Activated T-helper 9 cell treated with anti-CD3 and anti-CD28 coated beads, Interleukin-2, amount 50 U/mL, for 16 hours (primary cell): ENCODE measurements around the gene HAAO.
A peak's percentile ranks its signal among the peaks of the same experiment; 100 is the strongest.

Source experiments
- DNase-seq: peaks from one replicate; pipeline ENCODE4 v3.0.0-alpha.2; 2020; ENCODE audit warnings: low read depth

HAAO gene

GRCh38 chr2:42813763-42814162, 21.4 kb upstream of the HAAO start:
- no peak for DNase-seq

DNA sequence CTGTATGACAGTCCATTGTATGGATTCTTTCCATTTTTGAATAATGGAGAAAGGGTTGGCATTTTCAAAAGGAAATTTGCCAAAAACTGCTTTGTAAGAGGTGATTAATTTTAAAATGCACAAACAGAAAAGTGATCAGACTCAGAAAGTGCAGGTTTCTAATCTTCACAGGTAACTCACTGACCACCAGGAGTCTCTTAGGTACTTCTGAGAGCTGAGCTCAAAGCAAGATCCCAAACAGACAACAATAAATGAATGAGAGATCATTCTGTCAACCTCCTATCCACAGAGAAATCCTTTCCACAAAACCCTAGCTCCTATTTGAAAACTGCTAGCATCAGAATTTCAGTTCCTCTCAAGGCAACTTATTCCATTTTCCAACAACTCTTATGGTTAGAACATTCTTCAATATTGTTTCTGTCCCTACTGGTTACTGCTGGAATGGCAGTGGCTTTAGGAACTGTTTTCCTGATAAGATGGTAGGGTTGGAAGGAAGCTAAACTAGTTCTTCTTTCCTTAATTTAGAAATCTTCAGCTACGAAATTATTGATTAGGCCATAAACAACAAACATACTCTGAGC, 20.6 kb upstream of the HAAO start:
- no peak for DNase-seq

GRCh38 chr2:42810971-42811811, 18.8 kb upstream of the HAAO start:
- DNase-seq: peak; percentile 26

GRCh38 chr2:42810121-42810970, 18.0 kb upstream of the HAAO start:
- DNase-seq: peak; percentile 91

DNA sequence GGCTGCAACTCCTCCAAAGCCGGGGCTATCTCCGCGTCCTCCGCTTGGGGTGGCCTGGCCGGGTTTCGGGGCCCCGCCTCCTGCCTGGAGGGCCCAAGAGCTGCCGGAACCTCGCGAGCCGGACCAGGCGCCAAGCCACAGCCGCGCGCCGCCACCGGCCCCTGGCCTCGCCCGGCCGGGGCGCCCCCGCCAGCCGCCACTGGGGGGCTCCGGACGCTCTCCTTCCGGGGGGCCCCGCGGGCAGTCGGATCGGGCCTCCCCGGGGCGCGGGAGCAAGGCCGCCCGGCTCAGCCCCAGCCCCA, 17.4 kb upstream of the HAAO start:
- no peak for DNase-seq

- no peak for DNase-seq
These were observed 16.9 kb upstream of the HAAO start for GRCh38 chr2:42809131-42809818.

- no peak for DNase-seq
These were observed 15.9 kb upstream of the HAAO start for GRCh38 chr2:42808301-42808700.

GRCh38 chr2:42806786-42807185, 14.4 kb upstream of the HAAO start:
- no peak for DNase-seq

- DNase-seq: no peak
These were observed 12.5 kb upstream of the HAAO start for GRCh38 chr2:42804891-42805290.

DNA sequence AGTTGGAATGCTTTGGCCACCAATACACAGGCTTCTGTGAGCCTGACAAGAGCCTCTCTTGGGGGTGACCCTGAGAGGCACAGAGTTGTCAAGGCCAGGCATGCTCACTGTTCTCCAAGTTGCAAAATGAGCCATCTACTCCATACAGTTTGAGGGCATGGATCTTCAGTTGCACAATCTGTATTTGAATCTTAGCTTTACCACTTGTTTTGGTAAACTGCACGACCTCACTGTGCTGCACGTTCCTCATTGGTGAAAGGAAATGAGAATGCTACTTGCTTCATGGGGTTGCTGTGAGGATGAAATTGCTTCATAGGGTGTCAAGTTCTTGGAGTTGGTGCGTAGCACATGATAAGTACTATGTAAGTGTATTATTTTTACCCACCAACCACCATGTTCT, 12.0 kb upstream of the HAAO start:
- DNase-seq: no peak

- DNase-seq: no peak
These were observed 9.8 kb upstream of the HAAO start for GRCh38 chr2:42802150-42802549.

GRCh38 chr2:42801381-42801780, 9.0 kb upstream of the HAAO start:
- DNase-seq: no peak

DNA sequence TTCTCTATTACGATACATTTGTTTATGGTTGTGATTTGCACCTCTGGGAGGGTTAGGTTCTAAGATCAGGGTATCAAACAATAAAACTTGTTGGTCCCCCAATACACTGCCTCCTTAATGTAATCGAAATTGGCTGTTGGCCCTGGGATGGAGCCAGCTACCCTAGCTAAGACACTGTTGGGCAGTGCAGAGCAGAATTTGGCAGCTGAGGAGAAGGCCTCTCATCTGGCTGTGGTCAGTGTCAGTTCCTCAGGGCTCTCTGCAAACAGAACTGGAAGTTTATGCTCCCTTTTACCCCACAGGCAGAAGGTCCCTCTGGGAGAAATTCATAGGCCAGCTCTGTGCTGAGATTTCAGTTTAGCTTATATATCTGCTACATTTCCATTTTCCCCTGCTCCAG, 8.6 kb upstream of the HAAO start:
- no peak for DNase-seq

DNA sequence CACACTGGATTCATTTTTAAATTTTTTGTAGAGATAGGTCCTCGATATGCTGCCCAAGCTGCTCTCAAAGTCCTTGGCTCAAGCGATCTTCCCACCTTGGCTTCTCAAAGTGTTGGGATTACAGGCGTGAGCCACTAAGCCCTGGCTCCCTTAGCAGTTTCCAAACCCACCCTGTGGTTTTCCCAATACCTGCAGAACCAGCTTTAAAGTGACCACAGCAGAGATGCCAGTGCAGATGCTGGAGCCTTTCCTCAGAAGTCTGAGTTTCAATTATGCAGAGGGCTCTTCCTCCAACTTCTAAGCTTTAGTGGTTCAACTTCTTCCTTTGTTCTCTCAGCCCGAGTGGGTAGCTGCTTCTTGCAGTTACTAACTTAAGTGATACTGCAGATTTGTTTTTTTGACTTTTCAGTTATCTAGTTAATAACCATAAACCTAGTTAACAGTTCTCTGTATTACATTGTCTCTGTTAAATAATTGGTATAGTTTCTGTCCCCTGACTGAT, 8.1 kb upstream of the HAAO start:
- DNase-seq: no peak

- no peak for DNase-seq
These were observed 7.5 kb upstream of the HAAO start for GRCh38 chr2:42799881-42800280.

GRCh38 chr2:42797281-42797680, 4.9 kb upstream of the HAAO start:
- DNase-seq: no peak

DNA sequence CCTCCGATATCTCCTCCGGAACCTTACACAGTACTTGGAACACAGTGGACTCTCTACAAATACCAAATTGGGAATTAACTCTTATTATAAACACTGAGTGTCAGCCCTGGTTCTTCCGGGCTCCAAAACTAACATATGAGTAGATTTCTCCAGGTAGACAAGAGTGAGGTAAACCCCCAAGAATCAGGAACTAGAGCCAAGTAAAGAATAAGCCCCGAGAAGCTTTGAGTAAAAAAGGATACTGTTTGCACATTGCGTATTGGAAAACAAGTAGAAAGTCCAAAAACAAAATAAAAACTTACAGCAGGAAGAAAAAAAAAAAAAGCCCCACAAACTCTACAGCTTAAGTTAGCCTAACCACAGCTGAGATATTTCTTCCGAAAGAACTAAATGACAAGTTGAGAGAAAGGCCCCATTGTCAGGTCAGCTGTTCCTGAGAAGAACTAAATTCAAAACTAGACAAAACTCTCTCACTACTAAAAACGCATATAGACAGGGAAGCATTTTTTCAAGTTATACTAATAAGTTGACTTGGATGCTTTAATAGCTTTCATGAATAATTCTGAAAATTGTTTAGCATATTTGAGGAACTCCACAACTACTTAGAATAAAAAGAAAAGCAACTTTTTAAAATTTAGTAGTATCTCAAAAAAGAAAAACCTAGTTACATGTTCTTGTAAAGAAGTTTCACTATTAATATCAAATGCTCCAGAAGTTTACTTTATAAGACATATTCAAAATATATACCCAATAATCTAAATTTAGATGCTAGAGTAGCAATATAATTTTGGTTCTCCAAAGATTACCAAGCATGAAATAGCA, 4.3 kb upstream of the HAAO start:
- DNase-seq: no peak

DNA sequence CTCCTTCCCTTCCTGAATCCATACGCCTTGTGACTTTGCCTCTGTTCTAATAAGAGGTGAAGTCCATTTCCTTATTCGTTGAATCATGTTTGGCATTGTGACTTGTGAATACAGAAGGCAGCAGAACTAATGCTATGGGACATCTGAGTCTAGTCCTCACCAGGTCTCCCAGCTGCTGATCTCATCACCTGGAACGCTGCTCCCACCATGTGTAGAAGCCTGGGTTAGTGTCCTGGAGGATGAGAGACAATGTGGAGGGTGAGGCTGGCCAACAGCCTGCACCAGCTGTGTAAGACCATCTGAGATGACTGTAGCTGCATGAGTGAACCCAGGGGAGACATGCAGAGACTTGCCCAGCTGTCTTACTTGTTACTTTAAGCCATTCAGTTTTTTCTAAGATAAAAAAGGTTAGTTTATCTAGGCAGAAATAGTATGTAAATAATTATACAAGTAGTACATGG, 3.5 kb upstream of the HAAO start:
- DNase-seq: no peak

DNA sequence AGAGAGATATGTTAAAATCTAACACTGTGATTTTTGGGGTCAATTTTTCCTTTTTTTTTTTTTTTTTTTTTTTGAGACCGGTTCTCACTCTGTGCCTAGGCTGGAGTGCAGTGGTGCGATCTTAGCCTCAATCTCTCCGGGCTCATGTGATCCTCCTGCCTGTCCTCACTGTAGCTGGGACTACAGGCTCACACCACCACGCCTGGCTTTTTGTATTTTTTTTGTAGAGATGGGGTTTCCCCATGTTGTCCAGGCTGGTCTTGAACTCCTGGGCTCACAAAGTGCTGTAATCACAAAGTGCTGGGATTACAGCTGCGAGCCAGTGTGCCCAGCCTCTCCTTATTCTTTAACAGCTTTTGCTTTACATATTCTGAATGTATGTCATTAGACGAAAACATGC, 2.9 kb upstream of the HAAO start:
- no peak for DNase-seq

DNA sequence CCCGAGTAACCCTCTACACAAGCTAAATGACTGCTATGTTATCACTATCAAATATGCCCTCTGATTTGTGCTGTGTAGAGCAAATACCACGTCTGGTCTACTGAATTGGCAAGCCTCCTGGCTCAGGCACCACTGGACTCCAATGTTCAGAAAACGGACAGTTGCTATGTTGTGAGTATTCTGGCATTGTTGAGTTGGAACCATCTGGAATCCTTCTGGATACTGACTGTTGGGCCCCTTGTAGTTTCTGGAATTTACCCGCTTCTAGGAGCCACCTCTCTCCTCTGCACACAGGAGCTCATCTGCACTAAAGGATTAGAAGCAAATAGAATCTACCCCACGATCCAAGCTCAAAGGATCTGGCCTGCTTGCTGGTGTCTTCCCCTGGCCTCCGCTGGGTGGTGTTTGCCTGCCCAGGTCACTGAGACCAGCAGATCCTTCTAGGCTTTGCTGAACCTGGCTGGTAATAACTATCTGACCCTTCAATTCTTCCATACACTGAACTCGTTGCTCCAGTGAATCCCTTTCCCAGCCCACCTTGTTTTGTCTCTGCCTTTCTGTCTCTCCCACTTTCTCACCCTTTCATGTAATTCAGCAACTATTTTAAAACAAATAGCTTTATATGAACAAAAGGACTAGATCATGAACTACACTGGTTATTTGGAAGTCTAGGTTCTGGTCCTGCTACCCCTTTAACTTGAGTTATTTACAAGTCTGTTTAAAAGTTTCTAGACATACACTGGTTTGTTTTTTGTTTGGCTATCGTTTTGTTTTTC, 2.1 kb upstream of the HAAO start:
- DNase-seq: no peak
